Left kidney (tissue), 2 donors: ENCODE measurements around the gene UBAP2. TPM values are rescaled to one million over a fixed set of nuclear protein-coding genes. Genes with fewer than 3 reads are reported as not detected.

ENCODE experiments used
- DNase-seq: peaks from one replicate; pipeline ENCODE4 v3.0.0-alpha.2; 2013
- polyA plus RNA-seq: library from polyadenylated mRNA; unstranded; fragments of 120-200 nt; gene quantifications from one replicate; pipeline ENCODE4 v1.2.1, GENCODE V29; 2013; ENCODE audit not compliant: insufficient read length

UBAP2 gene
- polyA plus RNA-seq, 1 donor: 49.4 TPM

DNA sequence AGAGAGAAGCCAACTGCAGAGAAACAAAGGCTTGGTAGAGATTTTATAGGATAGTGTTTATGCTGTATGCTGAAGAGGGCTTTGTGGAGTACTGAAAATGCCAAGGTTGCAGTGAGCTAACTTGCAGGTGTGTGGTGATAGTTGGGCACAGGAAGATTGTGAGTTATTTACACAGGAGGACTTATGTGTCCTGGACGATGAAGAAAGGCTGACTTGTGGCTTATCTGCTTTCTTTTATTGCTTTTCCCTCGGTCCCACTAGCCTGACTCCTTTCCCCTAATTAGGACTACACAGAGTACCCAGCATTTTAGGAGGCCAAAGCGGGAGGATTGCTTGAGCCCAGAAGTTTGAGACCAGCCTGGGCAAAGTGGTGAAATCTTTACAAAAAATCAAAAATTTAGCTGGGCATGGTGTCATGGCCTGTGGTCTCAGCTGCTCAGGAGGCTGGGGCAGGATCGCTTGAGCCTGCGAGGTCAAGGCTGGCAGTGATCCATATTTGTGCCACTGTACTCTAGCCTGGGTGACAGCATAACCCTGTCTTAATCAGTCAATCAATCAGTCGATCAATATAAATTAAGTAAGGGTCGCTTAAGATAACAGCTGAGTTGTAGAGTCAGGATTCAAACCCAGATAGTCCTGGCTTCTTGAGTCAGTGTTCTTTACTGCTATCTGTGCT lies 169.9 kb downstream of the UBAP2 start:
- DNase-seq: no peak

GRCh38 chr9:33877727-33878489 lies 170.8 kb downstream of the UBAP2 start:
- DNase-seq: no peak

Other genes with a start within 250 kb of the UBAP2 start
- gene UBE2R2, start 231.7 kb downstream of the UBAP2 start, polyA plus RNA-seq: 66.2 TPM
- 64.2 TPM for gene DCAF12, start 77.8 kb upstream of the UBAP2 start, polyA plus RNA-seq
- 59.0 TPM for gene UBAP1, start 130.2 kb upstream of the UBAP2 start, polyA plus RNA-seq